Right ventricle myocardium superior (tissue), 1 donor: ENCODE data around the gene TRIP4. TPM values are rescaled to one million over a fixed set of nuclear protein-coding genes. Genes with fewer than 3 reads are reported as not detected.
"Not testable (repeated sequence)": the region's sequence is repeated elsewhere in the genome, so short reads cannot be mapped to it uniquely, and the experiment has no call there.

Experiments used
- ATAC-seq: fragments of 200-7000 bp; cut with Tn5 transposase; one replicate; pipeline ENCODE4 v1.9.1; 2020; ENCODE audit warnings: mild to moderate bottlenecking; ENCODE audit not compliant: poor library complexity
- DNase-seq: peaks from one replicate; pipeline ENCODE4 v3.0.0-alpha.2; 2020
- intact Hi-C: fragments of 100-400 bp; cut with DNase I; formaldehyde crosslinking; loops from one replicate; pipeline ENCODE4 v1.11.2; 2022
- total RNA-seq: library from RNA; stranded (reverse); fragmentation: NEBNext Ultra II Directional; extraction: Animal tissue kit (Norgen Biotek cat#: 25700); gene quantifications from one replicate; pipeline ENCODE4 v1.2.1, GENCODE V29; 2021
- donor health status: DM: no; HTN: yes; CAD: no; lungs with severe emphysema.

TRIP4 gene
- total RNA-seq, 1 donor from 2014 or later: 13.1 TPM

DNA sequence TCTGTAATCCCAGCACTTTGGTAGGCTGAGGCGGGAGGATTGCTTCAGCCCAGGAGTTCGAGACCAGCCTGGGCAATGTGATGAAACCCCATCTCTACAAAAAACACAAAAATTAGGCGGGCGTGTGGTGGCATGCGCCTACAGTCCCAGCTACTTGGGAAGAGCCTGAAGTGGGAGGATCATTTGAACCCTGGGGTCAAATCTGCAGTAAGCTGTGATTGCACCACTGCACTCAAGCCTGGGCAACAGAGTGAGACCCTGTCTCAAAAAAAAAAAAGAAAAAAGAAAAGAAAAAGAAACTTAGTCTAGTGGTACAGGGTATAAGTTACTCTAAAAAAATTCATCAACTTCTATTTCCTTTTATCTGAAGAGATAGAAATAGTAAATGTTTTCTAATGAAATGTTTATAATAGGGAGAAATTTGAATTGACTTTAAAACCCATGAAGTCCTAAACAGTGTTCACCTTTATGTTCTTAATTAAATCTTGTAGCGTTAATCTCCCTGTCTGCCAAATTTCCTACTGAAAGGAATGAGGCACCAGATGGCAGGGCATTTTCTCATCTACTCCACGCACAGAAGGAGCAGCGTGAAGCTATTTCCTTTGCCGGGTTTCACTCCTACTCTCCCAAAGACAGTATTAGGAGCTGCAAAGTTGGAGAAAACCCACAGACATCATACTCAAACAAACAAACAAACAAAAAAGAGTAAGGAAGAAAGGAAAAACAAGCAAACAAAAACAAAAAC lies 8.2 kb upstream of the TRIP4 start:
- no peak for ATAC-seq
- DNase-seq: no peak
- intact Hi-C loops: no loop called here

DNA sequence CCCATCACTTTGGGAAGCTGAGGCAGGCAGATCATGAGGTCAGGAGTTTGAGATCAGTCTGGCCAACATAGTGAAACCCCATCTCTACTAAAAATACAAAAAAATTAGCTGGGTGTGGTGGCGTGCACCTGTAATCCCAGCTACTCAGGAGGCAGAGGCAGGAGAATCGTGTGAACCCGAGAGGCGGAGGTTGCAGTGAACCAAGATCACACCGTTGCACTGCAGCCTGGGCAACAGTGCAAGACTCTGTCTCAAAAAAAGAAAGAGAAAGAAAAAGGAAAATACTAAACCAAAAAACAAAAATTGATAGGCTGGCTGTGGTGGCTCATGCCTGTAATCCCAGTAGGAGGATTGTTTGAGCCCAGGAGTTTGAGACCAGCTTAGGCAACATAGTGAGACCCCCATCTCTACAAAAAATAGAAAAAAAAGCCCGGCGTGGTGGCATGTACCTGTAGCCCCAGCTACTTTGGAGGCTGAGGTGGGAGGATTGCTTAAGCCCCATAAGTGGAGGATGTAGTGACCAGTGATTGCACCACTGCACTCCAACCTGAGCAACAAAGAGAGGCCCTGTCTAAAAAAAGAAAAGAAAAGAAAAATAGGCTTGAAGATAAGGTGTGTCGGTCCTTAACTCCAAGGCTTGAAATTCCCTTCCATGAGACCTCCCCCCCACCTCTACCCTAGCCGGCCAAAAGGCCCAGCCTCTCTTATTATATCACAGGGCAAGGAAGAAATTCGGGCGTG lies 7.3 kb upstream of the TRIP4 start:
- intact Hi-C loops, DNase-seq, ATAC-seq: not testable (repeated sequence)

DNA sequence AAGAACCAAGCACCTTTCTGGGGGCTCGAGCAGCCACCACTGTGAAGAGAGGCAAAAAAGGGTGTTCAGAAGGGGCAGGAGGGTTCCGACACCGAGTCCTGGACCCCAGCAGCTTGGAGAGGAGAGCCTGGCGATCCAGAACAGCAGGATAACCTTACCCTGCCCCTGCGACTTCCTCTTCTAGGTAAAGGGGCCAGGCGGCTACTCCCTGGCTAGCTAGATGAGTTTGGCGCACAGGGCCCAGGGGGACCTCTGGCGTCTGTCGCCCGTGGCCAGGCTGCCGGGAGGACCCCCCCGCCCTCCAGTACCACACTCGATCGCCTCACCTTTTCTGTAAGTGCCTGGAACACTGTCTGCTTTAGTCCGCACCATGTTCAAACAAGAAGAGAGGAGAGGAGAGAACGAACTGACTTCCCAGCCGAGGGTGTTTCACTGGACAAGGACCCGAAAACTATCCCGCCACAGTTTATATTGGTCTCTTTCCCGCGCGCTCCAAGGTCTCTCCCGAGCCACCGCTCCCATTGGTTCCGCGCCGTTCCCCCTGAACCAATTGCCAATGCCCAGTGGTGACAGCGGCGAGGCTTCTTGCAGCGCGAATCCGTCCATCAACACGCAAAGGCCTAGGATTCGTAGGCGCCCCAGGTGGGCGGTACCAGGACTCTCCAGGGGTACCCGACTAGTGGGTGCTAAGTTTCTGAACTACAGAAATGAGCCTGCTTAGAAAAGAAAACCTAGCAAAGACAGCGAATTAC lies 6.5 kb upstream of the TRIP4 start, which contains the start of gene PCLAF:
PCLAF (minus strand) TSS at position 442 of the 752 bp plus-strand sequence; CDS start at position 372, 70 bp downstream.
- peak; percentile 97 for DNase-seq
- intact Hi-C loops: no loop called here
- ATAC-seq: peak; percentile 100

DNA sequence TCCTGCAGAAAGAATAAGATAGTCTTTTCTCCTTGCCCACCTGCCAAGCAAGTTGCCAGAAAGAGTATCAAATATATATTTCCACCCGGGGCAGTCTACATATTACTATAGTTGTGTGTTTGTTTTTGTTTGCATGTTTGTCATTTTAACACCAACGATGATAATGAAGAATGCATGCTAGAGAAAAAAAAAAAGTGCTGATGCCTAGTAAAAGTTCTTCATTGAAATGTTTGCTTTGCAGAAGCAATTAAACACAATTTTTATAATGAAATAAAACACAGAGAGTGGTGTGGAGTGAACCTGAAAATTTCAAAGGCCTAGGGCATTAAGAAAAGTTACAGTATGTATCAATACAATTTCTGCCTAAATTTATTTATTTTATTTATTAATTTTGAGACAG lies 3.9 kb upstream of the TRIP4 start:
- ATAC-seq (no peak), DNase-seq (no peak)
- intact Hi-C loops: no loop called here

DNA sequence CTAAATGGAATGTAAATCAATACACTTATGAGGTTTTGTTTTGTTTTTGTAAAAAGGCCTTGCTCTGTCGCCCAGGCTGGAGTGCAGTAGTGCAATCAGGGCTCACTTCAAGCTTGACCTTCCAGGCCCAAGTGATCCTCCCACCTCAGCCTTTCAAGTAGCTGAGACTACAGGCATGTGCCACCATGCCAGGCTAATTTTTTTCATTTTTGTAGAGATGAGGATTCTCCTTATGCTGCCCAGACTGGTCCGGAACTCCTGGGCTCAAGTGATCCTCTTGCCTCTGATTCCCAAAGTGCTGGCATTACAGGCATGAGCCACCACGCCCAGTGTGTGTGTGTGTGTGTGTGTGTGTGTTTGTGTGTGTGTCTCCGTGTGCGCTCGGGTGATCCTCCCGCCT lies 1.3 kb upstream of the TRIP4 start:
- ATAC-seq (no peak), DNase-seq (no peak)
- intact Hi-C loops: no loop called here

DNA sequence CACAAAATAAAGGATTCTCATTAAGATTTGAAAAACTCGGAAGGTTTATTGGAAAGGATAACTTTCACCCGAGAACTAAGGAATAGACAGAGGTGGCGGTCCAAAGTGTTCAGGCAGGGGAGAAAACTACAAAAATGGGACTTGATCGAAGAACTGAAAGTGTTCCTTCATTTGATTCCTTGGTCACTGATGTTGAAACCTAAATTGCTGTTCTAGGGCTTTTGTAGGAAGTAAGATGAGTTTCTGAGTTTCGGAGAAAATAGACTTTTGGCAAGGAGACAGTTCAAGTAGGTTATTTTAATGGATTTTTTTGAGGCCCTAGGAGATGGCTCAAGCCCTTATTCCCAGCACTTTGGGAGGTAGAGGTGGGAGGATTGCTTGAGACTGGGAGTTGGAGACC lies 1.4 kb downstream of the TRIP4 start:
- ATAC-seq (no peak), DNase-seq (no peak)
- intact Hi-C loops: no loop called here

GRCh38 chr15:64392471-64392870 lies 4.8 kb downstream of the TRIP4 start:
- ATAC-seq, DNase-seq, intact Hi-C loops: not testable (repeated sequence)

DNA sequence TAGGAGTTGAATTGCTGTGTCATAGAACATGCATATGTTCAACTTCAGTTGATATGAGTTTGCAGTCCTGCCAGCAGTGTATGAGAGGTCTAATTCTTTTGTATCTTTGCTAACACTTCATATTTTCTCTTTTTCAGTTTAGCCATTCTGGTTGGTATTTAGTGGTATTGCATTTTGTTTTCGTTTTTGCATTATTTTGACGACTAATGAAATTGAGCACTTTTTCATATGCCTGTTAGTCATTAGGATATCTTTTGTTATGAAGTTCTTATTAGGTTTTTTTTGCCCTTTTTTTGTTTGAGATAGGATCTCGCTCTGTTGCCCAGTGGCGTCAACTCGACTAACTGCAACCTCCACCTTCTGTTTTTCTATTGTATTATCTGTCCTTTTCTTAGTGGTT lies 9.2 kb downstream of the TRIP4 start:
- DNase-seq (no peak), ATAC-seq (no peak)
- intact Hi-C loops: no loop called here

GRCh38 chr15:64398575-64398974 lies 10.9 kb downstream of the TRIP4 start:
- DNase-seq (no peak), ATAC-seq (peak; percentile 69)

DNA sequence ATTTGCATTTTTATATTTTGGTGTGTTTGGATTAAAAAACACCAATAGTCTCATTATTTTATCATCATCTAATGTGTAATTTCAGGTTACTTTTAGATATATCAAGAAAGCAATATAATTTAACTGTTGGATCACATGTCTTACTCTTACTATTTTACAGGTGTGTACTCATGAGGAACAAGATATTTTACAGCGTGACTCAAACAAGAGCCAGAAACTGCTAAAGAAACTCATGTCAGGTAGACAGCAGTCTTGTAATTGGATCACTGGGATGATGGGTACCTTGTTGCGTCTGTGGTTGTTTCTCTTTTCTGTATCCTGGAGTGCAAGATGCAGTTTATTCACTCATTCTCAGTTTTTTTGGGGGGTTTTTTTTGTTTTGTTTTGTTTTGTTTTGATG lies 12.9 kb downstream of the TRIP4 start:
- no peak for ATAC-seq
- DNase-seq: no peak
- intact Hi-C loops: no loop called here

More at GRCh38 chr15:64398575-64398974, 10.9 kb downstream of the TRIP4 start:
- intact Hi-C loops: no loop called here

DNA sequence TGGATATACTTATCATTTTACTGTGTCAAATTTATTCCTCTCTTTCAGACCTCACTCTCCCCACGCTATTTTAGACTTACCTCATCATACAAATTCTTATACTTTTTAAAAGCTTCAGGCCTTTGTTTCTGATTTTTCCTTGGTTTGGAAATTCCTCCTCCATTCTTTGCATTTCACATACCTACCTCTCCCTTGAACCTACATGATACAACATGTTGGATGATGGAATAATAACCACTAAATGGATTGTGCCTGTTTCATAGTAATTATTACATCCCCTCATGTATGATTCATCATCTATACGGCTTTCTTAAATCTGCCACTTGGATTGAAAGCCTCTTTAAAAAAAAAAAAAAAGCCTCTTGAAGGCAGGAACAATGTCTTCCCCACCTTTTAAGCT lies 24.6 kb downstream of the TRIP4 start:
- intact Hi-C loops: no loop called here
- ATAC-seq: no peak

DNA sequence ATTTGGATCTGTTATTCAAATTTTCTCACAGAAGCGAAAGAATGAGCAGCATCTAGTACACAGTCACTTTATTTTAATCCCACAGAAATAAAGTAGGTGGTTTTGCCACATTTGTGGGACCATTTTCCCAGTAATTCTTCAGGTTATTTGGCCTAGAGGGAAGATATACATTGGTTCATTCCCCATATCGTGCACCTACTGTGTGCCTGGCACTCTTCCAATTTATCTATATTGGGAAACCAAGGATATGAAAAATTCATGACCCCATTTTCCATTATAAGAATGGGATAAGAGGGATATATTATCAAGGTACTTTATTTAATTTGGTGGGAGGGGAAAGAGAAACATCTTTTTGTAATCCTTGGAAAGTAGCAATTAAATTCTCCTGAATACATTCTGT lies 35.1 kb downstream of the TRIP4 start:
- intact Hi-C loops: loop anchor here (10.0 kb wide), 1 partner anchor 232 kb away; no protein-coding TSS in a partner anchor
- ATAC-seq (no peak), DNase-seq (no peak)

More for the DNA sequence above, 24.6 kb downstream of the TRIP4 start:
- DNase-seq: no peak

- DNase-seq: no peak
- intact Hi-C loops: loop anchor here (10.0 kb wide), 1 partner anchor 231 kb away; no protein-coding TSS in a partner anchor
- no peak for ATAC-seq
These were observed 36.3 kb downstream of the TRIP4 start for GRCh38 chr15:64423970-64424369.

DNA sequence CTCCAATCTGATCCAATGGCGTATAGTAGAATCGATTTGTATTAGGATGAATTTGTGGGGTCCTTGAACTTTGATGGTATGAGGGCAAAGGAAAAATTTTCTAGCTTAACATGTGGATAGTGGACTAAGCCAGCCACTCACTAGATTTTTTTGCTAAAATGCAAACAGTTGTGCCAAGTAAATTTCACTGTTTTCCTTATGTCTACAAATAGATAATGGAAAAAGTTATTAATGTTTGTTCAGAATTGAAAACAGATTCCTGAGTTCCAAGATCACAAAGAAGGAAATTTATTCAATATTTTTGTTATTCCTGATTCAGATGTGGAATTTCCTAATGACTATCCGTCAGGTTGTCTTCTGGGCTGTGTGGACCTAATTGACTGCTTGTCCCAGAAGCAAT lies 37.6 kb downstream of the TRIP4 start:
- no peak for ATAC-seq
- intact Hi-C loops: loop anchor here (10.0 kb wide), 1 partner anchor 230 kb away; no protein-coding TSS in a partner anchor
- DNase-seq: no peak

DNA sequence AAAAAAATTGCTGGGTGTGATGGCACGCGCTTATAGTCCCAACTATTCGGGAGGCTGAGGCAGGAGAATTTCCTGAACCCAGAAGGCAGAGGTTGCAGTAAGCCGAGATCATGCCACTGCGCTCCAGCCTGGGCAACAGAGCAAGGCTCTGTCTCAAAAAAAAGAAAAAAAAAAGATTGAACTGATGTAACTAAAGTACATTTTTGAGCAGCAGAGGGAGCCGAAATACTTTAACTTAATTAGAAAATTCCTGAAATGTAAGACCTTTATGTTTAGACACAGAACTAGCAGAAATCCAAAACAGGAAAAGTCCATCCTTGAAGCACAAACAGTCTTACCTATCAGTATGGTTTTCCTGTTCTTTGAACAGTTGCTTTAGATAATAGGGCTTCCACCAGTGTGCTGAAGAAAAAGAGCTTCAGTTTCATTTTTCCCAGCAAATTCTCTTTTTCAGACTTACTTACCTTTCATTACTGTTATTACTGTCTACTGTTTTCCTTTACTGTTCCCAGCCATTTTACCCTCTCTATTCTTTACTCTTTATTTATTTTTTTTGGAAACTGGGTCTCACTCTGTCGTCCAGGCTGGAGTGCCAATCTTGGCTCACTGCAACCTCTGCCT lies 39.3 kb downstream of the TRIP4 start:
- ATAC-seq (no peak), DNase-seq (no peak)
- intact Hi-C loops: loop anchor here (10.0 kb wide), 1 partner anchor 228 kb away; no protein-coding TSS in a partner anchor

- intact Hi-C loops: loop anchor here (10.0 kb wide), 1 partner anchor 225 kb away; no protein-coding TSS in a partner anchor
- DNase-seq: no peak
These were observed 41.8 kb downstream of the TRIP4 start for GRCh38 chr15:64429448-64429847.

GRCh38 chr15:64430000-64430735 lies 42.5 kb downstream of the TRIP4 start:
- peak; percentile 91 for ATAC-seq
- no peak for DNase-seq
- intact Hi-C loops: loop anchor here (10.0 kb wide), 1 partner anchor 225 kb away; no protein-coding TSS in a partner anchor

More at GRCh38 chr15:64429448-64429847, 41.8 kb downstream of the TRIP4 start:
- ATAC-seq: no peak

GRCh38 chr15:64437982-64438381 lies 50.3 kb downstream of the TRIP4 start:
- intact Hi-C loops: no loop called here
- no peak for ATAC-seq

More at GRCh38 chr15:64437982-64438381, 50.3 kb downstream of the TRIP4 start:
- DNase-seq: no peak
